ENCODE measurements around the gene DOK4.
"Not testable (repeated sequence)": the region's sequence is repeated elsewhere in the genome, so short reads cannot be mapped to it uniquely, and the experiment has no call there.

Gene DOK4

DNA sequence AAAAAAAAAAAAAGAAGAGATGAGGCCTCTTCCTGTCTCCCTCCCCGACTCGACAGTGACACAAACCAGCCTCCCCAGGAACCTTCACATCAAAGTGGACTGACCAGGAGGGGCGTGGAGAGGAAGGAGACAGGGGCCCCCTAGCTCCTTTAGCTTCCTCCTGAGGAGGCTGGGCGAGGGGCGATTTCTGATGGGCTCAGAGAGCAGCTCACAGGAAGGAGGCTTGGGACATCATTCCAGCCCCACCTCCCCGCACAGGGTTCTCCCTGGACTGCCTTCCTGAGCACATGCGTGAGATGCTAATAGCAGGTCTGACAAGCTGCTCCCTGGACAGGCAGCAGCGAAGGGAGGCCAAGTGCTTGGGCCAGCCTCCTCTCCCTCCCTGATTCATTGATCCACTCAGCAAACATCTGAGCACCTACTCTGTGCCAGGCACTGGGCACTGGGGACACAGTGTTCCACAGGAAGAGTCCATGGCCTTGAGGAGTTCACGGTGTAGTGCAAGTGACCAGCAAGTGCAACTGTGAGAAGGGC, 14.4 kb upstream of the DOK4 start:
- no peak for DNase-seq

DNA sequence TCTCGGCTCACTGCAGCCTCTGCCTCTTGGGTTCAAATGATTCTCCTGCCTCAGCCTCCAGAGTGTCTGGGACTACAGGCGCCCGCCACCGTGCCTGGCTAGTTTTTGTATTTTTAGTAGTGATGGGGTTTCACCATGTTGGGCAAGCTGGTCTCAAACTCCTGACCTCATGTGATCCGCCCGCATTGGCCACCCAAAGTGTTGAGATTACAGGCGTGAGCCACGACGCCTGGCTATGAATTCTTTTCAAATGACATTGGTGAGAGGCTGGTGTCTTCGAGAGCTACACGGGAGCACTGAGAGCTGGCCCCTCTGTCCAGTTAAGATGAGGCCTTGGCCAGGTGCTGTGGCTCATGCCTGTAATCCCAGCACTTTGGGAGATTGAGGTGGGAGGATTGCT, 13.6 kb upstream of the DOK4 start:
- not testable (repeated sequence) for DNase-seq

- DNase-seq = no peak
Observed at GRCh38 chr16:57498031-57498430, 11.7 kb upstream of the DOK4 start.

GRCh38 chr16:57497121-57497520, 10.8 kb upstream of the DOK4 start:
- DNase-seq = no peak

DNA sequence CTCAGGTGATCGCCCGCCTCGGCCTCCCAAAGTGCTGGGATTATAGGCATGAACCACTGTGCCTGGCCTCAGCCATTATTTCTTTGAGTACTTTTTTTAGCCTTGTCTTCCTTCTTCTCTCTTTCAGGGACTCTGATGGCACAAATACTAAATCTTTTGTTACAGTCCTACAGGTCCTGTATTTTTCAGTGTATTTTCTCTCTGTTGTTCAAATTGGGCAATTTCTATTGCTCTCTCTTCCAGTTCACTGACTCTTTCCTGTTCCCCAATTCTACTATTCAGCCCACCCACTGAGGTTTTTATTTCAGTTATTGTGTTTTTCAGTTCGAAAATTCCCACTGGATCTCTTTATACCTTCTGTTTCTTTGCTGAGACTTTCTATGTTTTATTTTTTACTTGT, 7.5 kb upstream of the DOK4 start:
- no peak for DNase-seq

- DNase-seq = no peak
Observed at GRCh38 chr16:57489229-57489628, 2.9 kb upstream of the DOK4 start.

DNA sequence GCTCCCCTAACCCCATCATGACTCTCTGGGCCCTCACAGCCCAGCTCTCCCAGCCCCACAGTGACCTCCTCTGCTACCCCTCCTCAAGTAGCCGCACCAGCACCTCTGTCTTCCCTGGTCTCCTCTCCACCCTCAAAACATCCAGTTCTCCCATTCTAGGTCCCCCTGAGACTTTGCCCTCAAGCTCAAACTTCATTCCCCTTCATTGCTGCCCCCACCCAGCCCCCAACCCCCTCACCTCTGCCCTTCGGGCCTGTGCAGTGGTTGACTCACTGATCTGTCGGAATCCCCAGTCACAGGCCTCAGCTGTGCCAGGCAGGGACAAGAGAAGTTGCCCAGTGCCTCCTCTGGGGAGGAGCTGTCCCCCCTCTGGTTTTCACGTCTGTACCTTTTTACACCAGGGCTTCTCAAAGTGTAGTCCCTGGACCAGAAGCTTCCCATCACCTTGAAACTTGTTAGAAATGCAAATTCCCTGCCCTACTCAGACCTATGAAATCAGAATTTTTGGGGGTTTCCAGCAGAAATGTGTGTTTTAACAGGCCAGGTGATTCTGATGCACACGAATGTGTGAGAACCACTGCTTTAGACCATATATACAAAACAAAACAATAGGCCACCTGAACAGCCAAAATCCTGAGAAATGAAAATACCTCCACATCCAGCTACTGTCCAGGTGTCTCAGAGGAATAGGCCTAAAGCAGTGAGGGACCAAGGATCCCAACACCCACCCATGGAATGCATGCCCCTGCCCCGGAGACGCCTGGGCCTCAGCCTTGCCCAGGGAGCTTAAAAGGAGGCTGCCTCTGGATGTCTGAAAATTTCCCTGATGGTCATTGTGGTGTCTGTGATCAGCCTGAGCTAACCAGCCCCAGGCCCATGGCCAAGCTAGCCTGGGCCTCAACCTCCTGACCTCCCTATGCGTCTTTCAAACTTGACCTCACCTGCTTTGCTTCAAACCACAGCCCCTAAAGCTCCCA, 853 bp upstream of the DOK4 start:
- DNase-seq = no peak

GRCh38 chr16:57485091-57485915, 990 bp downstream of the DOK4 start:
- DNase-seq = peak; percentile 53

DNA sequence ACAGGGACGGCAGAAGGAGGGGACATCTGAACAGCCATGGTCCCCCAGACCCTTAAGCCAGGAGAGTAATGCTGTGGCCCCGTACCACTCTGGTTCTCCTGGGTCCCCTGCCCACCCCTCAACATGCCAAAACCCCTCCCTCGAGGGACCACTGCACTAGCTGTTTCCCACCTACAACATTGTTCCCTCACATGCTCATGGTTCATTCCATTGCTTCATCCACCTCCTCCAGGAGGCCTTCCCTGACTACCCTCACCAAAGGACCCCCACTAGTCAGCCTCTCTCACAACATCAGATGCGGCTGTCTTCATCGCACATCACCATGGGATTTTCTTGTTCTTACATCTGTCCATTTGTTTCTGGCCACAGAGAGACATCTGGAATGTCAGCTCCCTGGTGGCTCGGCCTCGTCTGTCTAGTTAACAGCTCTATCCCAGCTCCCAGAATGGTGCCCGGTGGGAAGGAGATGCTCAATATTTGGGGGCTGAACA, 1.7 kb downstream of the DOK4 start:
- no peak for DNase-seq

DNA sequence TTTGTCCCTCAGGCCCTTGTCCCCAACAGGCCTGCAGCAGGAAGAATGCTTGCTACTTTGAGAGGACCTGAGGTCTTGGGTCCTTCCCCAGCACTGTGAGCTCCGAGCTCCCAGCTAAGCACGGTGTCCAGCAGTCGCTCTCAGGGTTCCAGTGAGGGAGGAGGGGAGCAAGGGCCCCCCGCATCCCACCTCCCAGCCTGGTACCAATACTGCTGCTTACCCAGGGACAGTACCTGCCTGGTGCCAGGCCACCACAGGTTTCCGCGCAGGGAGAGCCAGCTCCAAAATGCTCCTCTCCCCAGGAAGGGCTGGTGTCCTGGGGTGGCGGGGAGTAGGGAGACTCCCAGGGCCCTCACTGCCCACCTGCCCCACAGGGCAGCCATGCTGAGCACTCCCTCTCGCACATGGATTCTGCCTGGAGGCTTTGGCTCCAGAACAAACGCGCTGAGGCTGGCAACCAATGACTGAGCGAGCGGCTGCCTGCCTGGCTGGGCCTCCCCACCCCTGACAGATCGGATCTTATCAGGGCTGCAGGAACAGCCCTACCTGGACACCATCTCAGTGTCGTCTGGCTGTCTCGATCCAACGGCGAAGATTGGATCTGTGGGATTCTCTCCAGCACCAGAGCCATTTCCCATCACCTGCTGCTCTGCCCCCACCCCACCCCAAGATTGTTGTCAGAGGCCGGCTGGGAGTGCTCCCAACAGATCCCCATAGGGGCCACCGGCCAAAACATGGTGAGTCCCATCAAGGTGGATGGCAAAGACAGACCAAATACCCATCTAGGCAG, 2.4 kb downstream of the DOK4 start:
- DNase-seq = no peak

- no peak for DNase-seq
Observed at GRCh38 chr16:57482845-57483545, 3.3 kb downstream of the DOK4 start.

DNA sequence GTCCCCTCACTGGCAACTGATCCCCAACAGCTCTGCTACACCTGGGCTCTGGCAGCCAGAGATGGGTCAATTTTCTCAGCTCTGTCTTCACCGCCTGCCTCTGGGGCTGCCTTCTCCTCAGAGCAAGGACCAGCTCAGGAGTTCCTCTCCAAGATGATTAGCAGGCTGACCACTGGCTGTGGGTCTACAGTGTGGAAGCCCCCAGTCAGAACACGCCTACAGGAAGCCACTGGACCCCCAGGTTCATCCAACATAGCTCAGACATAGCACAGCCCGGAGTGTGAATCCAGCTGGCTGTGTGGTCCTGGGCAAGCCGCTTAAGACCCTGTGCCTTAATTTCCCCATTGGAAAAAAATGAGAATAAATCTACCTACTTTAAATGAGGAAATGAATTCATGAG, 4.9 kb downstream of the DOK4 start:
- no peak for DNase-seq

DNA sequence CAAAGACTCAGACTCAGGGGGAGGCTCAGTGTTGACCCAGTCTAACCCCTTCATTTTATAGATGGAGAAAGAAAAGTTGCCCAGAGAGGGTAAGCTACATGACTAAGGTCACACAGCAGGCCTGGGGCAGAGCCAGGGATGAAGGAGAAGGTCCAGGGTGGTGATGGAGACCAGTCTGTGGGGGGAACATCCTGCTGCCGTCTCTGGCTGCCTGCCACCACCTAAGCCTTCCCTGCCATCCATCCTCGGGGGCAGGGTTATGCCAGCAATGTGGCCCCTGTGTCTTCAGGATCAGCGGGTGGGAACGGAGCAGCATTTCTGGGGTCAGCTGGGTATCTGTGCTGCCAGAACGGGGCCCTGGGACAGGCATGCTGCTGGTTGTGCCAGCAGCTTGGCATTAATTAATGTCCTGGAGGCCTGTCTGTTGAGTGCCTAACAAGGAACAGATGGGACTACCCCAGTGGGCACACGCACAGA, 5.5 kb downstream of the DOK4 start:
- no peak for DNase-seq

DNA sequence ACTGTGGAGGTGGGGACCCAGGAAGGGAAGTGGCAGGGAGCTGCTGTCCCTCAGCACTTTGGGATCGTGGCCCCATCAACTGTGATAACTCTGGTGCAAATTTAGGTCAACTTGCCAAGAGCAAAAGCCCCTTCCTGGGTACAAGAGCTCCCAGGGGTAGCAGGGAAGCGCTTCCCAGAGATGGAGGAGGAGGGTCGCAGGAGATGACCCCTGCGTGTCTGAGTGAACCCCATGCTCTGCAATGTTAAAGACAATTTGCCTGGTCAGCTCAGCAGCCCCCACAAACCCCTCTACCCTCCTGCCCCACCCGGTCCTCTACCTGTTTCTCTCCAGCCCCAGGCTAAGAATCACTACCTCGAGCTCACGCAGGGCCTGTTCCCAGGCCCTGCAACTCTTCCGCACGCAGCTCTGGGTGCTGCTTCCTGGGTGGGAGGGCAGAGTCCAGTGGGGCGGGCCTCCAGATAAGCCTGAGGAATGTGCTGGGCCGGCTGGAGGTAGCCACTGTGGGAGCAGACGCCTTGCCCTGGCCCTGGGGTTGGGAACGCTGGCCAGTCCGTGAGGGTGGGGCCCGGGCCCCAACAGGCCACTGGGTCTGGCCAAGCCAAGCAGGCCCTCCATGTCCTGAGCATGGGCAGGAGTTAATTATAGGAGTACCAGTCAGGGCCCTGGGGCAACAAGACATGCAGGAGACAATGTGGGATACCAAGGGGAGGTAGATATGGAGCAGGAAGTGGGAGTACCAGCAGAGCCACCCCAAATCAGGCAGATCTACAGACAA, 6.1 kb downstream of the DOK4 start:
- peak; percentile 97 for DNase-seq

GRCh38 chr16:57479205-57479975, 6.9 kb downstream of the DOK4 start:
- DNase-seq = peak; percentile 76

GRCh38 chr16:57478396-57479204, 7.7 kb downstream of the DOK4 start:
- no peak for DNase-seq

DNA sequence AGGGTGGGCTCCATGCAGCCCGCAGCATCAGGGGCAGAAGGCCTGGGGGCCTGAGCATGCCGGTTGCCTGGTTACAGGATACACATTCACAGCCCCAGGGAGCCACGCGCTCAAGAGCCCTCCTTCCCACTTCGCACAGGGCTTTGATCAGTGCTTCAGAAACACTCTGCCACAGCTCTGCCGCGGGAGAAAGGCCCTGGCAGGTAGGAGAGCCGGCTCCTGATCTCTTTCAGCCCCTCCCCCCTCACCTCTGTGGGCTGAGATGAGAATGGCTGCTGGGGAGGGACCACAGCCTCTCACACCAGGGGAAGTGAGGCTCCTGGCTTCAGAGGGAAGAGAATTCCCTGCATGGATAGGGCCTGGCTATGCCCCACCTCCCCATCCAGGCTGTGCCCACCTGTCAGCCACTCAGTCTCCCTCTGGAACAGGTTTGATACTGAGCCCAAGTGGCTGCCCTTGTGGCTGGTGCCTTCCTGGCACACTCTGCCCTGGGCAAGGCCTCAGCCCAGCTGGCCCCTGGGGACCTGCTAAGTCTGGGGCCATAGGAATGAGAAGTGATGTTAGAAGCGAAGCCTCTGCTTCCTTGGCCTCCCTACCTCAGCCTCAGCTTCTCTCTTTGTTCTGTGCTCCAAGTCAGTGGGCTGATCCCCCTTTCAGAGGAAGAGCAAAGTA, 8.6 kb downstream of the DOK4 start:
- DNase-seq = no peak

DNA sequence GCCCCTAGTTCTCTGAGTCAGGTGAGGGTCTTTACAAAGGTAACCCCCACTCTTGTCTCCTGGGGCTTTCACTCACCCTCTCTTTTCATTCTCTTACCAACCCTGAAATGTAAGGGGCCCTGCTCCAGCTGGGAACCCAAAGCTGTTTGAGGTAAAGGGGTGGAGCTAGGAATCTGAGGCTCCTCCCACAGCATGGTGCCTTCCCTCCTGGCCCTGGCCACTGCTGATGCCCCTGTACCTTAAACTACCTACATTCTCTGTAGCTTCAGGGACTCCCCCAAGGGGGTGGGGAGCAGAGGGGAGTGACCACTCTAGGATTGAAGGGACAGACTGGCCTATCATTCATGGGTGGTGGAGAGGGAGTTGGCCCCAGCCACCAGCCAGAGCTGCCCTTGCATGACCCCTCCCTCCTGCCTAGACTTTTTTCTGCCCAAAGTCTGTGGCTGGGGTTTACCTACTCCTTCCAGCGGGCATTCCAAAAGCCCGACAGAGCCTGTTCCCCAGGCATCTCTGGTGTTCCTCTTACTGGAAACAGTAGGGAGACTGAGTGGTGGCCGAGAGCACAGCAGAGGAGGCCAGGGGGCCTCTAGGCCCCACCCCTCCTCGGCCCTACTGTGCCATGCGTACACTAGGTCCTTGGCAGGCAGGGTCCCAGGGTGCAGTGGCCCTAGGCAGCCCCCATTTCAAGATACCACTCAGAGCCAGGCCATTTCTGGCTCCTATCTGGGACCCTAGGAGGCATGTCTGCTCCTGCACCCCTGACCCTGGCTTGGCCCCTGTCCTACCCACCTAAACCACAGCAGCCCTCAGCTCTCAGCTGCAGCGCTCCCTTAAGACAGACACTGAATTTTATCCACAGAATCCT, 9.5 kb downstream of the DOK4 start:
- DNase-seq = no peak

Data from NCI-H226 (cell line).